Activated CD8-positive, alpha-beta T cell treated with anti-CD3 and anti-CD28 coated beads for 36 hours (primary cell): Measurements from ENCODE around the gene CCDC167. TPM values are rescaled to one million over a fixed set of nuclear protein-coding genes. Genes with fewer than 3 reads are reported as not detected.

Experiments
- ATAC-seq: fragments of 200-7000 bp; cut with Tn5 transposase; one replicate; pipeline ENCODE4 v1.10.0; 2021; ENCODE audit warnings: mild to moderate bottlenecking, moderate library complexity
- CTCF ChIA-PET: fragments of 350-600 bp; sonication (Branson Sonifier 250); formaldehyde crosslinking; loops from one replicate; lab custom pipeline; 2021; ENCODE audit warnings: antibody characterized with exemption; lab: Charles Lee
- POLR2A ChIA-PET: fragments of 350-600 bp; sonication (Branson Sonifier 250); formaldehyde crosslinking; loops from one replicate; lab custom pipeline; 2021; ENCODE audit warnings: antibody characterized with exemption; lab: Charles Lee
- DNase-seq: peaks from one replicate; pipeline ENCODE4 v3.0.0-alpha.2; 2020
- H3K27ac Mint-ChIP-seq: one replicate; pipeline ENCODE4 v1.8.0; 2021; ENCODE audit warnings: mild to moderate bottlenecking, mixed read lengths
- H3K27me3 Mint-ChIP-seq: one replicate; pipeline ENCODE4 v1.8.0; 2021; ENCODE audit warnings: mixed read lengths
- H3K36me3 Mint-ChIP-seq: one replicate; pipeline ENCODE4 v1.8.0; 2021; ENCODE audit warnings: low read depth, mixed read lengths
- H3K4me1 Mint-ChIP-seq: one replicate; pipeline ENCODE4 v1.8.0; 2021; ENCODE audit warnings: low read depth, mixed read lengths
- H3K4me3 Mint-ChIP-seq: one replicate; pipeline ENCODE4 v1.8.0; 2021; ENCODE audit warnings: mild to moderate bottlenecking, moderate library complexity, mixed read lengths
- H3K9me3 Mint-ChIP-seq: one replicate; pipeline ENCODE4 v1.8.0; 2021; ENCODE audit warnings: mixed read lengths
- CTCF ChIP-seq: fragments of 200-600 bp; IDR thresholded peaks from one replicate; pipeline ENCODE4 v1.8.0; 2022; ENCODE audit warnings: antibody characterized with exemption, mild to moderate bottlenecking
- intact Hi-C: fragments of 100-400 bp; cut with micrococcal nuclease; formaldehyde crosslinking; loops from one replicate; pipeline ENCODE4 v1.10.0; 2022
- total RNA-seq, 2 experiments: library from RNA; stranded (reverse); gene quantifications; one replicate each; pipeline ENCODE4 v1.2.3, GENCODE V29; 2021

CCDC167 gene
- total RNA-seq, 2 experiments from 2014 or later: 63.7 to 68.1 TPM

- H3K27me3 Mint-ChIP-seq: no peaks in the 10 kb centered on the region
- no peak for DNase-seq
- peak overlapping the region; percentile 68 for H3K27ac Mint-ChIP-seq
- ATAC-seq: no peak
- no peaks in the 10 kb centered on the region for H3K36me3 Mint-ChIP-seq
- ChIA-PET CTCF (interaction anchor here (1.9 to 2.1 kb wide), 2 partner anchors 9 to 59 kb away, joined by 5 to 13 read pairs; no protein-coding TSS in a partner anchor), POLR2A (interaction anchor here (0.6 to 9.6 kb wide), 6 partner anchors 10 to 103 kb away, joined by 3 to 109 read pairs (median 3); no protein-coding TSS in a partner anchor)
- H3K9me3 Mint-ChIP-seq: peaks cover 2% of the 10 kb centered on the region
- H3K4me1 Mint-ChIP-seq: peaks cover 66% of the 10 kb centered on the region
- H3K4me3 Mint-ChIP-seq: no peak overlapping the region
- intact Hi-C loops: no loop called here
- TF ChIP-seq CTCF: no peak
Observed at GRCh38 chr6:37507077-37507476, 7.4 kb upstream of the CCDC167 start.

GRCh38 chr6:37506479-37506878, 6.8 kb upstream of the CCDC167 start:
- H3K27ac Mint-ChIP-seq: no peak overlapping the region
- peaks cover 69% of the 10 kb centered on the region for H3K4me1 Mint-ChIP-seq
- DNase-seq (no peak), ATAC-seq (no peak)
- TF ChIP-seq CTCF: no peak
- CTCF ChIA-PET: interaction anchor here (1.9 to 2.1 kb wide), 2 partner anchors 10 to 59 kb away, joined by 5 to 13 read pairs; no protein-coding TSS in a partner anchor
- intact Hi-C loops: no loop called here
- no peaks in the 10 kb centered on the region for H3K27me3 Mint-ChIP-seq
- H3K36me3 Mint-ChIP-seq: no peaks in the 10 kb centered on the region
- peaks cover 2% of the 10 kb centered on the region for H3K9me3 Mint-ChIP-seq
- no peak overlapping the region for H3K4me3 Mint-ChIP-seq
- POLR2A ChIA-PET: interaction anchor here (0.5 to 9.6 kb wide), 7 partner anchors 11 to 523 kb away, joined by 3 to 109 read pairs (median 3); no protein-coding TSS in a partner anchor

- Mint-ChIP-seq H3K27ac (peak overlapping the region; percentile 96), H3K36me3 (peaks cover 2% of the 10 kb centered on the region), H3K4me1 (peaks cover 83% of the 10 kb centered on the region), H3K4me3 (no peak overlapping the region), H3K27me3 (no peaks in the 10 kb centered on the region), H3K9me3 (peaks cover 4% of the 10 kb centered on the region)
- intact Hi-C loops: no loop called here
- ChIA-PET POLR2A (interaction anchor here (0.6 to 9.6 kb wide), 3 partner anchors 9 to 13 kb away, joined by 4 to 109 read pairs (median 10); no protein-coding TSS in a partner anchor), CTCF (interaction anchor here (2.4 to 4.8 kb wide), 3 partner anchors 9 to 13 kb away, joined by 6 to 30 read pairs (median 9); no protein-coding TSS in a partner anchor)
- no peak for TF ChIP-seq CTCF
- no peak for DNase-seq
- ATAC-seq: no peak
Observed at GRCh38 chr6:37504024-37504423, 4.3 kb upstream of the CCDC167 start.

- ATAC-seq (no peak), DNase-seq (no peak)
- peak overlapping the region; percentile 50 for H3K4me3 Mint-ChIP-seq
- H3K4me1 Mint-ChIP-seq: peaks cover 84% of the 10 kb centered on the region
- ChIA-PET CTCF (interaction anchor here (1.2 to 4.8 kb wide), 5 partner anchors 8 to 63 kb away, joined by 3 to 30 read pairs (median 9); no protein-coding TSS in a partner anchor), POLR2A (interaction anchor here (0.6 to 9.6 kb wide), 4 partner anchors 8 to 14 kb away, joined by 4 to 109 read pairs (median 10); no protein-coding TSS in a partner anchor)
- H3K27me3 Mint-ChIP-seq: no peaks in the 10 kb centered on the region
- H3K27ac Mint-ChIP-seq: peak overlapping the region; percentile 96
- peaks cover 4% of the 10 kb centered on the region for H3K9me3 Mint-ChIP-seq
- H3K36me3 Mint-ChIP-seq: peaks cover 2% of the 10 kb centered on the region
- intact Hi-C loops: no loop called here
- no peak for TF ChIP-seq CTCF
Observed at GRCh38 chr6:37503309-37503965, 3.7 kb upstream of the CCDC167 start.
